RWPE2 (cell line): ENCODE results near the gene ANKRD65.
A peak's percentile ranks its signal among the peaks of the same experiment; 100 is the strongest.
"Not testable (repeated sequence)": the region's sequence is repeated elsewhere in the genome, so short reads cannot be mapped to it uniquely, and the experiment has no call there.

Source experiments
- ATAC-seq: fragments of 200-7000 bp; cut with Tn5 transposase; 3 replicates; pipeline ENCODE4 v1.9.1; 2021; ENCODE audit warnings: low read depth
- DNase-seq: peaks from one replicate; pipeline ENCODE4 v3.0.0-alpha.2; 2020; ENCODE audit warnings: low spot score
- H3K27ac ChIP-seq: fragments of 450-650 bp; 2 replicates; pipeline ENCODE4 v1.5.1; 2017; ENCODE audit warnings: mild to moderate bottlenecking; ENCODE audit not compliant: poor library complexity, severe bottlenecking
- H3K27me3 ChIP-seq: fragments of 250-450 bp; sonication (Bioruptor Pico); 2 replicates; pipeline ENCODE4 v1.5.1; 2021; ENCODE audit warnings: mild to moderate bottlenecking, moderate library complexity; ENCODE audit not compliant: insufficient read depth, poor library complexity, severe bottlenecking
- H3K36me3 ChIP-seq: fragments of 250-450 bp; sonication (Bioruptor Pico); 2 replicates; pipeline ENCODE4 v1.5.1; 2020; ENCODE audit warnings: low read depth, mild to moderate bottlenecking, moderate library complexity
- H3K4me1 ChIP-seq: fragments of 250-450 bp; sonication (Bioruptor Pico); 2 replicates; pipeline ENCODE4 v1.5.1; 2021; ENCODE audit warnings: mild to moderate bottlenecking, moderate library complexity; ENCODE audit not compliant: insufficient read depth, poor library complexity, severe bottlenecking
- H3K4me3 ChIP-seq: fragments of 250-450 bp; sonication (Bioruptor Pico); 2 replicates; pipeline ENCODE4 v1.5.1; 2021; ENCODE audit warnings: mild to moderate bottlenecking, moderate library complexity; ENCODE audit not compliant: severe bottlenecking
- H3K9me3 ChIP-seq: fragments of 250-450 bp; sonication (Bioruptor Pico); 2 replicates; pipeline ENCODE4 v1.5.1; 2021; ENCODE audit warnings: mild to moderate bottlenecking, moderate library complexity; ENCODE audit not compliant: severe bottlenecking
- TF ChIP-seq, protein P1 (sequence below): fragments of 450-650 bp; IDR thresholded peaks from one replicate; pipeline ENCODE4 v1.5.1; 2017; ENCODE audit warnings: mild to moderate bottlenecking, moderate library complexity; ENCODE audit not compliant: poor library complexity, severe bottlenecking

The ANKRD65 gene

DNA sequence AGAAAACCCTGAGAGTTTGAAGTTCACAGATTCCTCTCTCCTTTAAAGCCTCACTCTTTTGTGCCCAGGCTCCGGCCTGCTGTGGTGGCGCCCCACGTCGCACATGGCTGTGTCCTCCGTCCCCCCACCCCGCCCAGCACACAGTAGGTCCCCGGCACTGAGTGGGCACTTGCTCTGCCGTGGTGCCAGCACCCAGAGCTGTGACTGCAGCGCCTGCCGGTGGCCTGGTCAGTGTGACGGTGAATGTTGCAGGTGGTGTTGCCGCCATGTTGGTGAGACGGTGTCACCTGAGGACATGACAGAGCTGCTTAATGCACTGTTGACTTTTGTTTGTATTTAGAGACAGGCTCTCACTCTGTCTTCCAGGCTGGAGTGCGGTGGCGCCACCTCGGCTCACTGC, 31.8 kb upstream of the ANKRD65 start:
- H3K4me3 ChIP-seq: no peak overlapping the region
- H3K27ac ChIP-seq: no peak overlapping the region
- no peaks in the 10 kb centered on the region for H3K27me3 ChIP-seq
- TF ChIP-seq, protein P1, sequence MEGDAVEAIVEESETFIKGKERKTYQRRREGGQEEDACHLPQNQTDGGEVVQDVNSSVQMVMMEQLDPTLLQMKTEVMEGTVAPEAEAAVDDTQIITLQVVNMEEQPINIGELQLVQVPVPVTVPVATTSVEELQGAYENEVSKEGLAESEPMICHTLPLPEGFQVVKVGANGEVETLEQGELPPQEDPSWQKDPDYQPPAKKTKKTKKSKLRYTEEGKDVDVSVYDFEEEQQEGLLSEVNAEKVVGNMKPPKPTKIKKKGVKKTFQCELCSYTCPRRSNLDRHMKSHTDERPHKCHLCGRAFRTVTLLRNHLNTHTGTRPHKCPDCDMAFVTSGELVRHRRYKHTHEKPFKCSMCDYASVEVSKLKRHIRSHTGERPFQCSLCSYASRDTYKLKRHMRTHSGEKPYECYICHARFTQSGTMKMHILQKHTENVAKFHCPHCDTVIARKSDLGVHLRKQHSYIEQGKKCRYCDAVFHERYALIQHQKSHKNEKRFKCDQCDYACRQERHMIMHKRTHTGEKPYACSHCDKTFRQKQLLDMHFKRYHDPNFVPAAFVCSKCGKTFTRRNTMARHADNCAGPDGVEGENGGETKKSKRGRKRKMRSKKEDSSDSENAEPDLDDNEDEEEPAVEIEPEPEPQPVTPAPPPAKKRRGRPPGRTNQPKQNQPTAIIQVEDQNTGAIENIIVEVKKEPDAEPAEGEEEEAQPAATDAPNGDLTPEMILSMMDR: no peak
- ATAC-seq (no peak), DNase-seq (no peak)
- H3K36me3 ChIP-seq: no peaks in the 10 kb centered on the region
- H3K9me3 ChIP-seq: no peaks in the 10 kb centered on the region
- no peaks in the 10 kb centered on the region for H3K4me1 ChIP-seq

DNA sequence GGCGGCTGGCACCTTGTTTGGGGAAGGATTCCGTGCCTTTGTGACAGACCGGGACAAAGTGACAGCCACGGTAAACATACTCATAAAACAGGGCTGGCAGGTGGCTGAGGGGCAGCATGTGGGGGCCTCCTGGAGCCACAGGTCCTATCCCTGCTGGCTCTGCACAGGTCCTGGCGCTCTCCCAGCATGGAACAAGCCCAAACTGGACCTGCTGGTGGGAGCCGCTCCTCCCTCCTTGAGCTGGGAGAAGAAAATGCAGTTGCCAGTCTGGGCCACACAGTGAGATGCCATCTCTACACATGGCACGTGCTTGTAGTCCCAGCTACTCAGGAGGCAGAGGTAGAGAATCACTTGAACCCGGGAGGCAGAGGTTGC, 31.3 kb upstream of the ANKRD65 start:
- not testable (repeated sequence) for H3K4me3 ChIP-seq, H3K4me1 ChIP-seq, H3K27me3 ChIP-seq, DNase-seq, H3K9me3 ChIP-seq, H3K36me3 ChIP-seq, H3K27ac ChIP-seq
- peak; percentile 29; the same call in 1 of the 3 replicates for ATAC-seq

DNA sequence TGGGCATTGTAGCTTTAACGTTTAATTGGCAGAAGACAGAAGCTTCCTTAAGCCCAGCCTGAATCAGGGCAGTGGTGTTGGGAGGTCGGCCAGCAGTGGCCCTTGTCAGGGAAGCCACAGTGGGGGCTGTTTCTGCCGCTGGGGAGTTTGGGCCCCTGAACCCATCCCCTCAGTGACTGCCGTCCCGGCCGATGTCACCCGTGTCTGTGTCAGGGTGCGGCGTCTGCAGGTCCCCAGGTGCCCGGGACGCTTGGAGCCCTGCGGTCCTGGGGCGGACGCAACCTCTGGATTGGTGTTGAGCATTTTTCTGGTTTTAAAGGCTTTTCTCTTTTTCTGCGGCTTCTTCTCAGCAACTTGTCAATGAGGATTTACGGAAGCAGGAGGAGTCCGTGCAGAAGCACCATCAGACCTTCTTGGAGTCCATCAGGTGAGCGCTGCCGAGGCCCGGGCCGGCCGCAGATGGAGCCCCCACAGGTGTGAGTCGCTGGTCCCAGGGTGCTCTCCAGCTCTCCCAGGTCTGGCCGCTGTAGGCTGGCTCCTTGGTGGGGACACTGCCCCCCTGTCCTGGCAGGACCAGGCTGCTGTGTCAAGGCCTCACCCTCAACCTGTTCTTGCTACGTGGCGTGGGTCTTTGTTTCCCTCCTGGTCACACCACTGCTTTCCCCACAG, 30.8 kb upstream of the ANKRD65 start:
- Histone ChIP-seq H3K27ac (no peak overlapping the region), H3K4me1 (no peaks in the 10 kb centered on the region), H3K9me3 (no peaks in the 10 kb centered on the region), H3K27me3 (no peaks in the 10 kb centered on the region), H3K4me3 (no peak overlapping the region), H3K36me3 (no peaks in the 10 kb centered on the region)
- TF ChIP-seq, protein P1: no peak
- ATAC-seq (no peak), DNase-seq (no peak)

DNA sequence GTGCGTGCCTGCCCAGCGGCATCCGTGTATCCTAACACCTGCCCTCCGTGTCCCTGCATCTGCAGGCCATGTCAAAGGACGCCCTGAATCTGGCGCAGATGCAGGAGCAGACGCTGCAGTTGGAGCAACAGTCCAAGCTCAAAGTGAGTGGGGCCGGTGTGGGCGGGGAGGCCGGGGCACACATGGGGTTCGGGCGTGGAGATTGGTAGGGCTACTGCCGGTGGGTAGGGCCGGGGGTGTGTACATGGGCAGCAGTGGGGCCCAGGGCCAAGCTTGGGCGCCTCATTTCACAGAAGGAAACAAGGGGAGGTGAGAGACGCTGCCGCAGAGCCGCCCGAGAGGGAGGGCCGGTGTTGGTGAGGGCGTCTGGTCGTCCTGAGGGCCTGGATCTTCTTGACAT, 29.5 kb upstream of the ANKRD65 start:
- not testable (repeated sequence) for H3K9me3 ChIP-seq, H3K36me3 ChIP-seq, H3K4me3 ChIP-seq, DNase-seq, ATAC-seq, H3K4me1 ChIP-seq, H3K27me3 ChIP-seq, H3K27ac ChIP-seq

DNA sequence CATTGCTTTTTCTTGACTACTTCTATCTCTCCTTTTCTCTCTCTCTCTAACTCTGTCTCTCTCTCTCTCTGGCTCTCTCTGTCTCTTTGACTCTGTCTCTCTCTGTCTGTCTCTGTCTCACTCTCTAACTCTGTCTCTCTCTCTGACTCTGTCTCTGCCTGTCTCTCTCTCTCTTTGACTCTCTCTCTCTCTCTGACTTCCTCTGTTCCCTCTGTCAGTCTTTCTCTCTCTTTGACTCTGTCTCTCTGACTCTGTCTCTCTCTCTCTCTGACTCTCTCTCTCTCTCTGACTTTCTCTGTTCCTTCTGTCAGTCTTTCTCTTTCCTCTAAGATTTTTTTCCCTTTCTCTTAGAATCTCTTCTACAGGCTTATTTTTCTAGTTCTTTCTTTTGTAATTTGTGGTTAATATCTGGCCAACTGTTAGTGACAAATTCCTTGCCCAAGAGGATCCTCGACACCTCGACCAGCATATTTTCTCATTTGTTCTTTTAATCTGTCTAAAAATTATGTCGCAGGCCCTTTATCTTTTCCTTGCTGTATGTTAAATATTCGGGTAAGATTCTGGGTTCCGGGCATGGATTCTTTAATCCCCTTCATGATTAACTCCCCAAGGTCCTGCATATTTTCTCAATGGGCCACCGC, 28.1 kb upstream of the ANKRD65 start, which contains the start of gene ATAD3C:
TSS of gene ATAD3C (plus strand) at position 591 of the 641 bp plus-strand sequence. CDS start 995 bp downstream, outside the sequence.
- H3K9me3 ChIP-seq: no peaks in the 10 kb centered on the region
- no peaks in the 10 kb centered on the region for H3K27me3 ChIP-seq
- TF ChIP-seq, protein P1: no peak
- H3K27ac ChIP-seq: no peak within 1 kb of the TSS
- no peak within 1 kb of the TSS for H3K4me3 ChIP-seq
- DNase-seq (no peak), ATAC-seq (no peak)
- H3K4me1 ChIP-seq: no peaks in the 10 kb centered on the region
- H3K36me3 ChIP-seq: no peaks in the 10 kb centered on the region

DNA sequence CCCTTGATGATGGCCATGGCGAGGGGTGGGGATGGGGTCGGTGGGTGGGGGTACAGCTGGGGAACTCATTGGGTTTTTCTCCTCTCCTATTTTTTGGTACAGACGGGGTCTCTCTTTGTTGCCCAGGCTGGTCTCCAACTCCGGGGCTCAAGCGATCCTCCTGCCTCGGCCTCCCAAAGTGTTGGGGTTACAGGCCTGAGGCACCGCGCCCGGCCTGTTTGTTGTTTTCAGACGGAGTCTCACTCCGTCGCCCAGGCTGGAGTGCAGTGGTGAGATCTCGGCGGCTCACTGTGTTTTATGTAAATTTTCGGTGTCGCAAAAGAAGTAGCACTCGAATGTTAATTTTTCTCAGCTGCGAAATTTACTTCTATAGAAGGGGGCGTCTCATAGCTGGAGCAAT, 25.6 kb upstream of the ANKRD65 start:
- not testable (repeated sequence) for DNase-seq, H3K27me3 ChIP-seq, ATAC-seq, H3K9me3 ChIP-seq, H3K36me3 ChIP-seq, H3K4me3 ChIP-seq, H3K4me1 ChIP-seq, H3K27ac ChIP-seq
